Bronchial epithelial cell (primary cell): ENCODE results near the gene TMEM222. TPM values are rescaled to one million over a fixed set of nuclear protein-coding genes. Genes with fewer than 3 reads are reported as not detected.
"Not testable (repeated sequence)": the region's sequence is repeated elsewhere in the genome, so short reads cannot be mapped to it uniquely, and the experiment has no call there.

Source experiments
- DNase-seq: peaks from one replicate; pipeline ENCODE4 v3.0.0-alpha.2; 2010; ENCODE audit warnings: low read depth
- FAIRE-seq: peaks from 2 replicates; lab custom pipeline; 2011; peaks lifted over from hg19 to GRCh38; lab: Jason Lieb, UNC
- H3K27me3 ChIP-seq: 2 replicates; pipeline ENCODE4 v1.5.1; 2011; ENCODE audit warnings: low read length; ENCODE audit not compliant: control insufficient read depth, insufficient read depth
- H3K36me3 ChIP-seq: 2 replicates; pipeline ENCODE4 v1.5.1; 2011; ENCODE audit warnings: low read length; ENCODE audit not compliant: control insufficient read depth, insufficient read depth
- H3K4me3 ChIP-seq: 2 replicates; pipeline ENCODE4 v1.5.1; 2011; ENCODE audit warnings: mild to moderate bottlenecking, low read depth, low read length, control low read depth
- CTCF ChIP-seq: IDR thresholded peaks from 2 replicates; pipeline ENCODE4 v1.5.1; 2011; ENCODE audit warnings: mild to moderate bottlenecking, moderate library complexity, low read length, control low read depth, inconsistent platforms; ENCODE audit not compliant: insufficient read depth, severe bottlenecking
- total RNA-seq: library from RNA; depleted of rRNA; stranded (reverse); fragments of >200 nt; gene quantifications from 2 replicates; pipeline ENCODE4 v1.2.1, GENCODE V29; 2014

Gene TMEM222
- total RNA-seq, 1 donor from 2014 or later, result 17.1 TPM

- TF ChIP-seq CTCF, result no peak
- no peak for DNase-seq
- H3K27me3 ChIP-seq, result no peaks in the 10 kb centered on the region
- no peak for FAIRE-seq
- H3K4me3 ChIP-seq, result no peak overlapping the region
- no peaks in the 10 kb centered on the region for H3K36me3 ChIP-seq
Observed at GRCh38 chr1:27383661-27384060, 61.7 kb downstream of the TMEM222 start.

GRCh38 chr1:27384797-27385196, 62.8 kb downstream of the TMEM222 start:
- FAIRE-seq, DNase-seq, H3K4me3 ChIP-seq, H3K27me3 ChIP-seq, H3K36me3 ChIP-seq: not testable (repeated sequence)

Other genes starting within 250 kb of the TMEM222 start
- 5.0 and 22.8 TPM in 2 replicates for gene SLC9A1, start 167.0 kb upstream of the TMEM222 start, total RNA-seq
- gene WDTC1, start 87.5 kb upstream of the TMEM222 start, total RNA-seq, result 13.4 and 16.5 TPM in 2 replicates
- 31.9 and 86.3 TPM in 2 replicates for gene SYTL1, start 19.9 kb downstream of the TMEM222 start, total RNA-seq
- 12.1 and 17.2 TPM in 2 replicates for gene MAP3K6, start 44.8 kb downstream of the TMEM222 start, total RNA-seq
- 0.26 TPM in 2 replicates for gene FCN3, start 52.7 kb downstream of the TMEM222 start, total RNA-seq
- 1.1 and 2.9 TPM in 2 replicates for gene CD164L2, start 61.2 kb downstream of the TMEM222 start, total RNA-seq
- gene GPR3, start 70.5 kb downstream of the TMEM222 start, total RNA-seq, result not detected in 2 replicates
- gene WASF2, start 168.0 kb downstream of the TMEM222 start, total RNA-seq, result 22.1 and 38.3 TPM in 2 replicates